ENCODE measurements around the gene GMCL2. TPM values are rescaled to one million over a fixed set of nuclear protein-coding genes. Genes with fewer than 3 reads are reported as not detected.

Gene GMCL2, protein sequence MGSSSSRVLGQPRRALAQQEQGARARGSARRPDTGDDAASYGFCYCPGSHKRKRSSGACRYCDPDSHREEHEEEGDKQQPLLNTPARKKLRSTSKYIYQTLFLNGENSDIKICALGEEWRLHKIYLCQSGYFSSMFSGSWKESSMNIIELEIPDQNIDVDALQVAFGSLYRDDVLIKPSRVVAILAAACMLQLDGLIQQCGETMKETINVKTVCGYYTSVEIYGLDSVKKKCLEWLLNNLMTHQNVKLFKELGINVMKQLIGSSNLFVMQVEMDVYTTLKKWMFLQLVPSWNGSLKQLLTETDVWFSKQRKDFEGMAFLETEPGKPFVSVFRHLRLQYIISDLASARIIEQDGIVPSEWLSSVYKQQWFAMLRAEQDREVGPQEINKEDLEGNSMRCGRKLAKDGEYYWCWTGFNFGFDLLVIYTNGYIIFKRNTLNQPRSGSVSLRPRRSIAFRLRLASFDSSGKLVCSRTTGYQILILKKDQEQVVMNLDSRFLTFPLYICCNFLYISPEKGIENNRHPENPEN
- not detected in 2 replicates for total RNA-seq

DNA sequence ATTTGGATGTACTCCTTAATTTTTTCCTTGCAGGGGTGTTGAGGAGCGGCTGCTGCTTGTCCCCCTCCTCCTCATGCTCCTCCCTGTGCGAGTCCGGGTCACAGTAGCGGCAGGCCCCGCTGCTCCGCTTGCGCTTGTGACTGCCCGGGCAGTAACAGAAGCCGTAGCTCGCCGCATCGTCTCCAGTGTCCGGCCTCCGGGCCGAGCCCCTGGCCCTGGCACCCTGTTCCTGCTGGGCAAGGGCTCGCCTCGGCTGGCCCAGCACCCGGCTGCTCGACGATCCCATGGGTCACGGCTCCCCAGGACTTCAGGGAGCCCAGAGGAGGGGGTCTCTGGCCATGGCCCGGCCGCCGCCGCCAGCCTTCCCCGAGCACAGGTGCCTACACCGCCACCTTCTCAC is at the start of gene GMCL2:
GMCL2 (minus strand) TSS at position 358 of the 400 bp plus-strand sequence; CDS start at position 286, 72 bp downstream.

DNA sequence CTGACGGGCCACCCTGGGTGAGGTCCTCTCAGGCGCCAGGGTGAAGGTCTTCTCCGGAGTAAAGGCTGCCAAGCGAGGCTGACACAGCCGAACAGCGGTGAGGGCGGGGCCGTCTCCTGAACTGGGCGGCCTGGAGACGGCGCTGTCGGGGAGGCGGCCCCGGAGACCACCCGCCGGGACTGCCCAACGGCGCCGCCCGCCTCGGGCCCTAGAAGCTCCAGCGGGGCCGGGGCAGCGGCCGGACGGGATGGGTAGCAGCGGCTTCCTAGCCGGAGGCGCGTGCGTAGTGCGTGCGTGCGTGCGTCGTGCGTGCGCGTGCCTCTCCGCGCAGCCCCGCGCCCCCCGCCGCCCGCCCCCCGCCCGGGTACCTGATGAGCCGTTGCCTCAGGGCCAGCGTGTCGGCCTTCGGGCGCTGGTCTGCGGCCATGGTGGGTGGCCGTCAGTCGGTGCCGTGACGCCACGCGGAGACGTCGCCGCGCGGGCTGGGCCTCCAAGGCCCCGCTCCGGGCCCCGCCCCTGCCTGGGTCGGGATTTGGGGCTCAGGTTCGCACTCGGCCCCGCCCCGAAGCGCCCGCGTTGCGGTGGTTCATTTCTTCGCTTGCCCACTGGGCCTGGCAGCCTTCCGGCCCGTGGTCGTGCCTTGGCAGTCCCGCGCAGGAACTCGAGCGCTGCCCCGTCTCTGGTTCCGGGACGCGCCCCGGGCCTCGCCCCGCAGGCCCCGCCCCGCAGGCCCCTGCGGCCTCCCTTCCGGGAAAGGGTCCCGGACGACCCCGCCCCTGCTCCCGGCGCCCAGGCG is 45.2 kb upstream of the GMCL2 start, which contains the start of gene PHYKPL:
PHYKPL (minus strand) TSS at position 679 of the 796 bp plus-strand sequence; CDS start at position 427, 252 bp downstream.

DNA sequence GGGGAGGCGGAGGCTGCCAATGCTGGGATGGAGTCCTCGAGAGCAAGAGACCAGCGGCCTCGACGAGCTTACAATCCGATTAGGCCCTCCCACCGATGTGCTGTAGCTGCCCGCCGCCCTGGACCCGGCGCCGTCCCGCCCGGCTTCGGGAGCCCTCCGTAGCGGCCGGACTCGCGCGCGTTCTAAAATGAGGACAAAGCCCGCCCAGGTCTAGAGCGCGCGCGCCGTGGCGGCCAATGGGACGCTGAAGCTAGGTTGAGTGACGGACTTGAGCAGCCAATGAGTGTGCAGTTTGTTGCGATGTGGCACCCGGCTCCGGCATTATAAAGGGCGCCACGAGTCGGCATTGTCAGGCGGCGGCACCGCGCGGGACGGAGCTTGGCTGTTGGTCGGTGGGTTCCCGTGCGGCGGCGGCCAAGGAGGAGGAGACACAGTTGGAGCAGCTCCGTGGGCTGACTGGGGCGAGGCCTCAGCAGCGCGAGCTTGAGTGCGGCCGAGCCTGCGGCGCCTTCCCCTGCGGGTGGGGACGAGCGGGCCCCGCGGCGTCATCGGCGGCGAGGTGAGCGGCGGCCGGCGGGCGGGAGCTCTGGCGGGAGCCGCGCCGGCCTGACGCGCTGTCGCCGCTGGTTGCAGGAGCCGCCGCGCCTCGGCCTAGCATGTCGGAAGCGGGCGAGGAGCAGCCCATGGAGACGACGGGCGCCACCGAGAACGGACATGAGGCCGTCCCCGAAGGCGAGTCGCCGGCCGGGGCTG is 17.2 kb upstream of the GMCL2 start, which contains the start of gene HNRNPAB:
HNRNPAB (plus strand) TSS at position 352 of the 753 bp plus-strand sequence; CDS start at position 657, 305 bp downstream.

DNA sequence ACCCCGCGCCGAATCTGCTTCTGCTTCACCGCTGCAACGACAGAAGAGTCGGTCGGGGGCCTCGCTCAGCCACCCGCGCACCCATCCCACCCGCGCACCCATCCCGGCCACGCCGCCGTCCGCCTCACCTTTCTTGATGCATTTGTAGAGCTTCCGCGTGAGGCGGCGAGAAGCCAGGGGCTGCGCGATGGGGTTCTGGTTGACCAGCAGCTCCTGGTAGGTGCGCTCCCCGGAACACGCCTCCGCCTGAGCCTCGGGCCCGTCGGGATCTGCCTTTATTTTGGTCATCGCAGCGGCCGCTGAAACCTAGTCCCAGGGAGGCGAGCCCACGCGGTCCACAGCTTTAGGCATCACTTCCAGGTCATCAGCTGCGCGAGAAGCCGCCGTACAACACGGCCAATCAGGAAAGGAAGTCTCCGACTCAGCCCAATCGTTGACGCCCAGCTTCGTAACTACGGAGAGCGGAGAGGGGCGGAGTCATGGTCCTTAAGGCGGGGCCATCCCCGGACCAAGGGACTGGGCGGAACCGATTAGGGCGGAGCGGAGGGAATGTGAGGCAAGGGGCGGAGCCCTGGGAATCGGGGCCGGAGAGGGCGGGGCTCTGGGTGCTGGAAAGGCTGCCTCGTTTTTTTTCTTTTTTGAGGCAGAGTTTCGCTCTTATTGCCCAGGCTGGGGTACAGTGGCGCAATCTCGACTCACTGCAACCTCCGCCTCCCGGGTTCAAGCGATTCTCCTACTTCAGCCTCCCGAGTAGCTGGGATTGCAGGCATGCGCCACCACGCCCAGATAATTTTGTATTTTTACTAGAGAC is 33.4 kb downstream of the GMCL2 start, which contains the start of gene NHP2:
NHP2 (minus strand) TSS at position 356 of the 811 bp plus-strand sequence; CDS start at position 288, 68 bp downstream.

Other genes starting within 250 kb of the GMCL2 start
- gene PROP1, start 191.1 kb downstream of the GMCL2 start, total RNA-seq: not detected in 2 replicates
- 1.6 and 2.8 TPM in 2 replicates for gene N4BP3, start 73.8 kb downstream of the GMCL2 start, total RNA-seq
- gene RMND5B, start 56.4 kb downstream of the GMCL2 start, total RNA-seq: 19.0 and 48.8 TPM in 2 replicates
- 248 and 376 TPM in 2 replicates for gene NHP2, start 33.5 kb downstream of the GMCL2 start, total RNA-seq
- 65.7 and 122 TPM in 2 replicates for gene HNRNPAB, start 17.2 kb upstream of the GMCL2 start, total RNA-seq
- gene PHYKPL, start 45.4 kb upstream of the GMCL2 start, total RNA-seq: 9.8 and 21.2 TPM in 2 replicates